Right atrium auricular region (tissue), 2 donors: Measurements from ENCODE around the gene GRIP1. TPM values are rescaled to one million over a fixed set of nuclear protein-coding genes. Genes with fewer than 3 reads are reported as not detected.

Source experiments
- DNase-seq: peaks from one replicate; pipeline ENCODE4 v3.0.0-alpha.2; 2019; ENCODE audit warnings: low spot score
- H3K27ac ChIP-seq, 2 donors: fragments of 200-600 bp; sonication (generic); 1 replicate in 1 of 2; 2 replicates in 1 of 2; pipeline ENCODE4 v1.5.1; 2016 to 2019
- H3K27me3 ChIP-seq, 2 donors: fragments of 200-600 bp; sonication (generic); one replicate each; pipeline versions ENCODE4 v1.5.1 to v1.6.0; 2017 to 2019
- H3K36me3 ChIP-seq: fragments of 200-600 bp; sonication (generic); one replicate; pipeline ENCODE4 v1.5.1; 2016
- H3K4me1 ChIP-seq, 2 donors: fragments of 200-600 bp; sonication (generic); one replicate each; pipeline versions ENCODE4 v1.5.1 to v1.6.0; 2017 to 2019
- H3K4me3 ChIP-seq, 2 donors: fragments of 200-600 bp; sonication (generic); 1 replicate in 1 of 2; 2 replicates in 1 of 2; pipeline ENCODE4 v1.5.1; 2017 to 2019; ENCODE audit warnings: mild to moderate bottlenecking in 1 of 2, moderate library complexity in 1 of 2
- H3K9me3 ChIP-seq, 2 donors: fragments of 200-600 bp; sonication (generic); one replicate each; pipeline ENCODE4 v1.5.1; 2019
- total RNA-seq, 2 donors: library from RNA; depleted of rRNA; stranded (reverse); fragments of >200 nt; gene quantifications; one replicate each; pipeline ENCODE4 v1.1.0, GENCODE V29; 2016
- TF ChIP-seq, protein P1 (sequence below), 2 donors: fragments of 200-600 bp; sonication (generic); IDR thresholded peaks; one replicate each; pipeline ENCODE4 v1.5.1; 2019; ENCODE audit warnings: antibody characterized with exemption in 2 of 2

GRIP1 gene
- total RNA-seq, 2 donors from 2014 or later = 5.3 to 12.6 TPM

DNA sequence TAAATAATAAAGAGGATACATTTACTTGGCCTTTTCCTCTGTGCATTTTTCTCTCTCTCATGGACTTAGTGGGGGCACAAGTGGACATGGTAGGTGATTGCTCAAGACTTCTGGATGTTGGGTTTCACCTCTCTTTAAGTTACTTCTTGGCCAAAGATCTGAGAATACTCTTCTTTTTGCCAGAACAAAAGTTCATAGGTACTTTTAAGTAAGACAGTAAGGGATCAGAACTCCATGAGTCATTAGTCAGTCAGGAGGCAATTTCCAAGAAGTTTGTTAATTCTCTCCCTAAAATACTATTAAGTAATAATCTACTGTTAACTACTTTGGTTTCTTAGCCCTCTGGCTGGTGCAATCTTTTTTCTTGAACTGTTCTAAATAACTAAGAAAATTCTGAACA is 84.2 kb downstream of the GRIP1 start:
- H3K4me1 ChIP-seq = no peaks in the 10 kb centered on the region
- H3K27ac ChIP-seq = no peak overlapping the region
- no peaks in the 10 kb centered on the region for H3K36me3 ChIP-seq
- TF ChIP-seq, protein P1, sequence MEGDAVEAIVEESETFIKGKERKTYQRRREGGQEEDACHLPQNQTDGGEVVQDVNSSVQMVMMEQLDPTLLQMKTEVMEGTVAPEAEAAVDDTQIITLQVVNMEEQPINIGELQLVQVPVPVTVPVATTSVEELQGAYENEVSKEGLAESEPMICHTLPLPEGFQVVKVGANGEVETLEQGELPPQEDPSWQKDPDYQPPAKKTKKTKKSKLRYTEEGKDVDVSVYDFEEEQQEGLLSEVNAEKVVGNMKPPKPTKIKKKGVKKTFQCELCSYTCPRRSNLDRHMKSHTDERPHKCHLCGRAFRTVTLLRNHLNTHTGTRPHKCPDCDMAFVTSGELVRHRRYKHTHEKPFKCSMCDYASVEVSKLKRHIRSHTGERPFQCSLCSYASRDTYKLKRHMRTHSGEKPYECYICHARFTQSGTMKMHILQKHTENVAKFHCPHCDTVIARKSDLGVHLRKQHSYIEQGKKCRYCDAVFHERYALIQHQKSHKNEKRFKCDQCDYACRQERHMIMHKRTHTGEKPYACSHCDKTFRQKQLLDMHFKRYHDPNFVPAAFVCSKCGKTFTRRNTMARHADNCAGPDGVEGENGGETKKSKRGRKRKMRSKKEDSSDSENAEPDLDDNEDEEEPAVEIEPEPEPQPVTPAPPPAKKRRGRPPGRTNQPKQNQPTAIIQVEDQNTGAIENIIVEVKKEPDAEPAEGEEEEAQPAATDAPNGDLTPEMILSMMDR (IDR thresholded peaks at IDR 0.05) = no peak
- DNase-seq = no peak
- H3K4me3 ChIP-seq = no peak overlapping the region
- H3K27me3 ChIP-seq = no peaks in the 10 kb centered on the region
- H3K9me3 ChIP-seq = no peaks in the 10 kb centered on the region

DNA sequence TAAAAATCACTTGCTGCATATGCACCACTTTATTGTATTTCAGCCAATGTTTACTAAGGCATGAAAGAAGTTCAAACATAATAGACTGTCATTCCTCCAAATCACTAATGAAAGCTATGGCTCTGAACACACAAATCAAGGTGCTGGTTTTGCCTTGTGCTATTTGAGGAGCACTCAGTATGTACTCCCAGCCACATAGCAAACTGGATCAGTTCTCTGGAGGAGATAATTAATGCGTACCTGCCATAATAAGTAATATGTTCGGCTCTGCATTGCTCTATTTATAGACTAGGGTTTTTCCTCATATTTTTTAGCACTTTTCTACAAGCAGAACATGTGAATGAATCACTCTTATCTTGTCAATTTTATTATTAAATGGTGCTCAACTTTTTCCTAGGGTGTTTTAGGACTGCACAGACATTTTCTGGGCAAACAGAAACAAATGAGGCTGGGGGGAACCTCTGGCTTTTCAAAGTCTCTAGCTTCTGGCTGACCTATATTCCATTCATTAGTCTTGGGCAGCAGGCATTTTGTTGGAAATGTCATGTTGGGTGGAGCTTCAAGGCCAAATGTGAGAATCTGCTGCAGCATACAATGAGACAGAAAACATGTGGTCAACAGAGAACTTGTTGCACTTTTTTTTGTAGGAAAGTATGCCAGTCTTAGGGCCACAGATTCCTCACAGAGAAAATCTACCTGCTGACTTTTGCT is 88.4 kb downstream of the GRIP1 start:
- Histone ChIP-seq H3K4me3 (no peak overlapping the region), H3K27me3 (no peaks in the 10 kb centered on the region), H3K27ac (no peak overlapping the region), H3K36me3 (no peaks in the 10 kb centered on the region), H3K9me3 (no peaks in the 10 kb centered on the region), H3K4me1 (no peaks in the 10 kb centered on the region)
- TF ChIP-seq, protein P1 (IDR thresholded peaks at IDR 0.05) = no peak
- no peak for DNase-seq

DNA sequence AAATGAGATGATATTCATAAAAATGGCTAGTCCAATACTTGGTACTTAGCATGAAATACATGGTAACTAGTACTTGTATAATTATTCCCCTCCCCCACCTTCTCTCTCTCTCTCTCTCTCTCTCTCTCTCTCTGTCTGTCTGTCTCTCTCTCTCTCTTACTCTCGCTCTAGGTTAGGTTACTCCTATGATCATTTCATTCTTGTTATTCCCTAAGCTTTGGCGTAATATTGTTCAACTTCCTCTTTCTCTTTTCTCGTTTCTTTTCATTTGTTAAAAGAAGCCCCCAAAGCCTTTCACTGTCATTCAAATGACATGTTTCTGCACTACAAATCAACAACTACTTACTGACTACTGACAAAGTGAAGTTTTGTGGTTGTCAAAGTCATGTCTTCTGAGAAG is 89.8 kb downstream of the GRIP1 start:
- no peaks in the 10 kb centered on the region for H3K27me3 ChIP-seq
- no peak overlapping the region for H3K4me3 ChIP-seq
- no peak for DNase-seq
- no peak overlapping the region for H3K27ac ChIP-seq
- H3K36me3 ChIP-seq = no peaks in the 10 kb centered on the region
- no peaks in the 10 kb centered on the region for H3K4me1 ChIP-seq
- TF ChIP-seq, protein P1 (IDR thresholded peaks at IDR 0.05) = no peak
- no peaks in the 10 kb centered on the region for H3K9me3 ChIP-seq

DNA sequence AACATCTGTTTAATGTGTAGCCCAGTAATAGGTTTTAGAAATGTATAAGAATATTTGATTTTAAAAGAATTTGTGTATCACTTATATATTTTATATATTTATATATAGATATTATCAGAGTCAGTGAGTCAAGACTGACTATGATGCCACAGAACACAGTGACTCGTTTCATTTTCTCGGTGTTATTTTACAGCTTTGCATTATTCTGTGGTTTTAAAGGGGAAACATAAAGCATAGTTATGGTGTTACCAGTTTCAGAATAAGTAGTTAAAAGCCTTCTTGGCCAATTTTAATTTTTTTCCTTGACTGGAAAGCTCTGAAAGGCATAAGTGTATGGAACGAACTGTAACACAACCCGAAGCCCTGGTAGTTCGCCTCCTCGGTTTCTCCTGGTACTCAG is 91.0 kb downstream of the GRIP1 start:
- TF ChIP-seq, protein P1 (IDR thresholded peaks at IDR 0.05) = no peak
- Histone ChIP-seq H3K4me1 (no peaks in the 10 kb centered on the region), H3K27ac (no peak overlapping the region), H3K27me3 (no peaks in the 10 kb centered on the region), H3K36me3 (no peaks in the 10 kb centered on the region), H3K9me3 (no peaks in the 10 kb centered on the region), H3K4me3 (no peak overlapping the region)
- DNase-seq = no peak

DNA sequence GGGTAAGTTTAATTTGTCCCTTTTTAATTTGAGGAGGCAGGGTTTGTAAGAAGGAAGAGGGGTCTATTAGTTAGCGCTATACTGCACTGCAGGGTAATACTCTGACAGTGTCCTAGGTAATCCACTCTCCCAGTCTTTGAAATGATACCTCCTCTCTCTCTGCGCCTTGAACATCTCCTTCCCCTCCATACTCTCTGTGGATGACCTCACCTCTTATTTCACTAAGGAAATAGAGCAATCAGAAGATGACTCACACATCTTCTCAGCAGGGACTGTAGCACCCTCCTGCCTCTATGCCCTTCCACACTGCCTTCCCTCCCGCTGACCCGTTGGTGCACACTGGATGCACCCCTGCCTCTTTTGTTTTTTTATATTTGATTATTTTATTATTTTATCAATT is 94.2 kb downstream of the GRIP1 start:
- TF ChIP-seq, protein P1 (IDR thresholded peaks at IDR 0.05) = no peak
- H3K36me3 ChIP-seq = no peaks in the 10 kb centered on the region
- no peak for DNase-seq
- no peak overlapping the region for H3K4me3 ChIP-seq
- H3K27me3 ChIP-seq = no peaks in the 10 kb centered on the region
- H3K4me1 ChIP-seq = no peaks in the 10 kb centered on the region
- H3K27ac ChIP-seq = no peak overlapping the region
- no peaks in the 10 kb centered on the region for H3K9me3 ChIP-seq

DNA sequence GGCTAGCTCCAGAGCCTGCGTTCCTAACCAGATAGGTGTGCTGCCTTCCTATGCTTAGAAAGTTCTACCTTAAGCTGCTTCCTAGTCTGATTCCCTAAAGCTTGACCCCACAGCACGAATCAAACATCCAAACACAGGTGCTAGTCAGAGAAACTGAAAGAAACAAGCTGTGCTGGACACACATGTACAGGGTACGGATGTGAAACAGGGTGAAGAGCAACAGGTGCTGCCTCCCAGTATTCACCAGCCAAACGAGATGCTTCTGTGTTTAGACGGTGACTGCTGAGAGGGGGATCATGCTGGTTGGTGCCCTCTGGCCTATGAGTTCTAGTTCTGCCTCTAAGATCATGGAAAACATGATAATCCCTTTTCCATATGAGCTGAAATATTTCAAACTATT is 105.3 kb downstream of the GRIP1 start:
- TF ChIP-seq, protein P1 (IDR thresholded peaks at IDR 0.05) = no peak
- DNase-seq = no peak
- Histone ChIP-seq H3K27ac (no peak overlapping the region), H3K36me3 (no peaks in the 10 kb centered on the region), H3K4me3 (no peak overlapping the region), H3K27me3 (no peaks in the 10 kb centered on the region), H3K4me1 (no peaks in the 10 kb centered on the region), H3K9me3 (no peaks in the 10 kb centered on the region)
